ENCODE measurements around the gene CDH23.

CDH23 gene

GRCh38 chr10:71780156-71780555 lies 383.4 kb downstream of the CDH23 start:
- no peak overlapping the region for H3K27ac ChIP-seq
- TF ChIP-seq CTCF (IDR thresholded peaks at IDR 0.05): no peak
- TF ChIP-seq ZFX (IDR thresholded peaks at IDR 0.05; ENCODE audit: borderline replicate concordance): no peak

- no peak overlapping the region for H3K27ac ChIP-seq
- TF ChIP-seq ZFX (IDR thresholded peaks at IDR 0.05; ENCODE audit: borderline replicate concordance) (no peak), CTCF (IDR thresholded peaks at IDR 0.05) (no peak)
These were observed 384.0 kb downstream of the CDH23 start for GRCh38 chr10:71780719-71781118.

- no peak overlapping the region for H3K27ac ChIP-seq
- TF ChIP-seq ZFX (IDR thresholded peaks at IDR 0.05; ENCODE audit: borderline replicate concordance): no peak
- TF ChIP-seq CTCF (IDR thresholded peaks at IDR 0.05): no peak
These were observed 385.6 kb downstream of the CDH23 start for GRCh38 chr10:71782221-71782916.

- TF ChIP-seq CTCF (IDR thresholded peaks at IDR 0.05) (no peak), ZFX (IDR thresholded peaks at IDR 0.05; ENCODE audit: borderline replicate concordance) (no peak)
- no peak overlapping the region for H3K27ac ChIP-seq
These were observed 386.3 kb downstream of the CDH23 start for GRCh38 chr10:71782917-71783490.

GRCh38 chr10:71783917-71784678 lies 387.4 kb downstream of the CDH23 start:
- TF ChIP-seq ZFX (IDR thresholded peaks at IDR 0.05; ENCODE audit: borderline replicate concordance): no peak
- no peak for TF ChIP-seq CTCF (IDR thresholded peaks at IDR 0.05)
- no peak overlapping the region for H3K27ac ChIP-seq

GRCh38 chr10:71784679-71785272 lies 388.1 kb downstream of the CDH23 start:
- TF ChIP-seq ZFX (IDR thresholded peaks at IDR 0.05; ENCODE audit: borderline replicate concordance): no peak
- no peak for TF ChIP-seq CTCF (IDR thresholded peaks at IDR 0.05)
- no peak overlapping the region for H3K27ac ChIP-seq

All from 22Rv1 (cell line).